Measurements from ENCODE around the gene OSGIN1.

The OSGIN1 gene

DNA sequence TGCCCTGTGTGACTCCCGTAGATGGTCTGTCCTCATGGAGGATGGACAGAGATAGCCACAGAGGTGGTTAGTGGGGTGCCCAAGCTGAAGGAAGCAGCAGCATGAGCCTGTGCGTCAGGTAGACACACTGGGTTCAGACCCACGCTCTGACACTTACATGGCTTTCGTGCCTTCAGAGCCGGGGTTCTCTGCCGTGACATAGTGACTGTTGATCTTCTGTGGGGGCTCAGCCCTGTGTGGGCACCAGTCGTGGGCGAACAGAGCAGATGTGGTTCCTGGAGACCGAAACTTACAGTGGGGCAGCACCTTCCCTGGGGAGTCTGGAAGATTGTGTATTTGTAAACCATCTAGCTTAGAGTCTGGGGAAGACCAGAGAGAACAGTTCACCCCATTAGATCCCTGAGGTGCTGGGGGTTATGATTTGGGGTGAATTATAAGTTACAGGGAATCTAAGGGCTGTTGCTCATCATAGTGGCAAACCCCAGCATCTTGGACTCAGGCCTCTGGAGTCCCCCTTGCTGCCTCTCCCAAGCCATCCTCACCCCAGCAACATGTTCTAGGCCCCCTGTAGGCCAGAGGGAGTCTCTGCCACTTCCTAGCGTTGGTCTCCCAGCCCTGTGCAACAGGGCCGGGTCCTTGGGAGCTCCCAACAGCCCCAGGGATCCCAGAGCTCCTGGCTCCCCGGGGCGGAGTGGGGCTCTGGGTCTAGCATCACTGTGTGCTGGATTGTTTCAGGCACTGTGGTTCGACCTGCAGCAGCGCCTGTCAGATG, 43.6 kb downstream of the OSGIN1 start:
- DNase-seq (ENCODE audit: low read depth in 1 of 2, low spot score in 1 of 2), result no peak

DNA sequence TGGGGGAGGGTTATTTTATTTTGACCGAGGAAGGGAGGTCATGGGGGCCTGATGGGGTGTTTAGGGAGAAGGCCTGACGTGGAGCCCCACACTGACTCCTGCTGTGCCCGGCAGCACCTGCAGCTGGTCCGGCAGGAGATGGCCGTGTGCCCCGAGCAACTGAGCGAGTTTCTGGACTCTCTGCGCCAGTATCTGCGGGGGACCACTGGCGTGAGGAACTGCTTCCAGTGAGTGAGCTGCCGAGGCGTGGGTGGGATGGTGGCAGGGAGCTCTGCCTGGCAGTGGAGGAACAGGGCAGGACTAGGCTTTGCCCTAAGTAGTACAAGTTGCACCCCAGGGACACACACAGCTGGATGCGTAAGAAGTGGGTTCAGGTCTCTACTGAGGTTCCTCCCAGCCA, 45.1 kb downstream of the OSGIN1 start:
- DNase-seq (ENCODE audit: low read depth in 1 of 2, low spot score in 1 of 2), result no peak

GRCh38 chr16:84000989-84001642, 48.1 kb downstream of the OSGIN1 start:
- DNase-seq (ENCODE audit: low read depth in 1 of 2, low spot score in 1 of 2), result no peak

DNA sequence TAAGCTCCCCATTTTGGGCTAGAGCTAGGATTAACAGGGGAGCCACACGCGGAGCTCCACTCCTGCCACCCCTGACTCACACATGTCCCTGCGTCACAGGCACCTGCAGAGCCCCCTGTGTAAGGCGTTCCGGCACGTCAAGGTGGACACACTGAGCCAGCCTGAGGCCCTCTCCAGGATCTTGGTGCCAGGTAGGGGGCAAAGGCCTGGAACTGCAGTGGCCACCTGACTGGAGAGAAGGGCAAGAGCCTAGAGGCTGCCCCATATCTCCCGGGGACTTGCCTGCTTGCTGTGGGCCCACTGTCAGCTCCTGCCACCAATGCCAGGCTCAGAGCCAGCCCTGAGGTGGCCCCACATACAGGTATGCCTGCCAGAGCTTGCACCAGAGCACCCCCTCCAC, 48.7 kb downstream of the OSGIN1 start:
- DNase-seq (ENCODE audit: low read depth in 1 of 2, low spot score in 1 of 2), result no peak

GRCh38 chr16:84003038-84003437, 50.0 kb downstream of the OSGIN1 start:
- no peak for DNase-seq (ENCODE audit: low read depth in 1 of 2, low spot score in 1 of 2)

GRCh38 chr16:84004442-84004841, 51.4 kb downstream of the OSGIN1 start:
- no peak for DNase-seq (ENCODE audit: low read depth in 1 of 2, low spot score in 1 of 2)

- DNase-seq (ENCODE audit: low read depth in 1 of 2, low spot score in 1 of 2), result no peak
These were observed 52.4 kb downstream of the OSGIN1 start for GRCh38 chr16:84005391-84005790.

DNA sequence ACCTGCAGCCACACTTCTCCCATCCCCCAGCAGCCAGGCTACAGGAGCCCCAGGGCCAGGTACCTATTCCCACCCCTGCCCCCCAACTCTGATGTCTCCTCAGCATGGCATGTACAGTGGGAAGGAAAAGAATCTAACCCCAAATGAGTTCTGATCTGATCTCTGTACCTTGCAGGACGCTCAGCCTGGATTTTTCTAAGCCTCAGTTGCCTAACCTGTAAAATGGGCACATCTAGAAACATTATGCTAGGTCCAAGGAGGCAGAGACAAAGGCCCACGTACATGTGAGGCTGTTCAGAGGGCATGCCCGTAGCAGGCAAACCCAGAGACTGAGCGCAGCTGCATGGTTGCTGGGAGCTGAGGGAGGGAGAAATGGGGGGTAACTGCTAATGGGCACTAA, 54.5 kb downstream of the OSGIN1 start:
- DNase-seq (ENCODE audit: low read depth in 1 of 2, low spot score in 1 of 2), result no peak

- no peak for DNase-seq (ENCODE audit: low read depth in 1 of 2, low spot score in 1 of 2)
These were observed 54.9 kb downstream of the OSGIN1 start for GRCh38 chr16:84007965-84008364.

- no peak for DNase-seq (ENCODE audit: low read depth in 1 of 2, low spot score in 1 of 2)
These were observed 56.2 kb downstream of the OSGIN1 start for GRCh38 chr16:84009282-84009681.

- DNase-seq (ENCODE audit: low read depth in 1 of 2, low spot score in 1 of 2), result peak in 1 of 2 donors; percentile 39
These were observed 60.9 kb downstream of the OSGIN1 start for GRCh38 chr16:84013787-84014569.

DNA sequence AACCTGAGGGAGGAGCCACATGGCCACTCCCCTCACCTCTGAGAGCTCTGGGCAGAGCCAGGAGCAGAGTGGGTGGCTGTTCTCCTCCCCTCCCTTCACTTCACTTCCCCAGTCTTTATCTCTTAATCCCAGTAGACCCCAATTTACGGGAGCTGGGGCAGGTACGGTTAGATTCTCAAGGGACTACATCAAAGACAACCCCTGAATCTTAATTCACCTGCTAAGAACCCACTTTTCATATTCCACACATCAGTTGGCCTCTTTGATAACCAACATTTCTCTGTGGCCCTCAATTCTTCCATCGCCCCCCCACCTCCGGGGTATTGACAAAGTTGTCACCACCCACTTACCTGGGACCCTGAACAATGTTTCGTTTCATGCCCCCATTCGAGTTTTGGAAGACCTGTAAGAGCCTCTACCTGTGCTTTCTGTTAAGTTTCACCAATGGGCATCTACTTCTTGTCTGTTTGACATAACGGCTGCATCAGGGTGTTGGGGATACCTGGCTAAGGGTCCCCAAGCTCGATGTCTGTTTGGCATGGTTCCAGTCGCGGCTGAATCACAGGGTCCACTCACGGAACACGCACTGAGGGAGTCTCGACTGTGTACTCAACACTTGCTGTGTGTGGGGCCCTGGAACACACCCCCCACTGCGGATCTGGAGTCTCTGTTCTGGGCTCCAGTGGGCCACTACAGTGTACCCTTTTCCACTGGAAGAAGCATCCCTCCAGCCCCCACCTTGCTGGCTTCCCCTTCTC, 61.7 kb downstream of the OSGIN1 start:
- DNase-seq (ENCODE audit: low read depth in 1 of 2, low spot score in 1 of 2), result no peak

DNA sequence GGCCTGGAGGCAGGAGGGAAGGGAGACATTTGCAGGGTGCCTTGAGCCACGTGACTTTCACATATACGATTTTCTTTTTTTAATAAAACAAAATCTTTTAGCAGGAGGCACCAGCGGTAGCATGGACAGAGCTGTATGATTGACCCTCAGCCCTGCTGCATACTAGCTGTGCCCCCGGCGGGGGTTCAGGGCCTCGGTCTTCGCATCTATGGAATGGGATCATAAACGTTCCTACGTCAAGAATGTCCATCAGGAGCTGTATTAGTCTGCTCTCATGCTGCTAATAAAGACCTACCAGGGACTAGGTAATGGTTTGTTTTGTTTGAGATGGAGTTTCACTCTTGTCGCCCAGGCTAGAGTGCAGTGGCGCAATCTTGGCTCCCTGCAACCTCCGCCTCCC, 62.4 kb downstream of the OSGIN1 start:
- DNase-seq (ENCODE audit: low read depth in 1 of 2, low spot score in 1 of 2), result no peak
